AG10803 (cell line): ENCODE measurements around the gene KRT4.

ENCODE experiments used
- DNase-seq: peaks from one replicate; pipeline ENCODE4 v3.0.0; 2010; ENCODE audit warnings: low read depth
- H3K4me3 ChIP-seq: 2 replicates; pipeline ENCODE4 v1.5.1; 2011; ENCODE audit warnings: mild to moderate bottlenecking, low read length, control low read depth
- TF ChIP-seq, protein P1 (sequence below): conservative IDR thresholded peaks from 2 replicates; pipeline ENCODE4 v1.5.1; 2011; ENCODE audit warnings: mild to moderate bottlenecking, low read length, control low read depth, inconsistent platforms

The KRT4 gene

DNA sequence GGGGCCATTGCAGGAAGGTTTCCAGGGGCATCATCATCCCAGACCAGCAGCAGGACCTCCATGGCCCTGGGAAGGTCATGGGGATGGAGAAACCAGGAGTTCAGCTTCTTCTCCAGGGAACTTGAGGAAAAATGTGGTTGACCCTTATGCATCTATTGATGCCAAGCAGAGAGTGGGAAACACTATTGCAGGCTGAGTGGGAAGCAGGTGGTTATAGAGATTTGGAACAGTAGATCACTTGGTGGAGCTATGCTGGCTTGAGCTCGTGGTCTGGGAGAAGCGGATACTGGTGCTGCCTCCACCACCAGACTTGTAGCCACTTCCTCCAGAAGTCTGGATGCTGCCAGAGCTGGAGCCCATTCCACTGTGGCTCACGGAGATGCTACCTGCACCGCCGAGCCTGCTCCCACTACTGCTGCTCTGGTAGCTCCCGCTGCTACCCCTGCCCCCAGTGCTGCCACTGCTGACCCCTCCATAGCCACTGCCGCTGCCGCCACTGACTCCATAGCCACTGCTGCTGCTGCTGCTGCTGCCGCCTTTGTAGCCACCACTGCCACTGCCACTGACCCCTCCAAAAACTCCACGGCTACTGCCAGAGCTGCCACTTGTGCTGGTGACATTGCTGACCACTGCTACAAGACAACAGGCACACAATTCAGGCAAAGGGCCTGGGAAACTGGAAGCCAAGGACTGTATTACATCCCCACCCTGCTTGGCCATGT is 45.3 kb downstream of the KRT4 start:
- H3K4me3 ChIP-seq: no peak overlapping the region
- TF ChIP-seq, protein P1, sequence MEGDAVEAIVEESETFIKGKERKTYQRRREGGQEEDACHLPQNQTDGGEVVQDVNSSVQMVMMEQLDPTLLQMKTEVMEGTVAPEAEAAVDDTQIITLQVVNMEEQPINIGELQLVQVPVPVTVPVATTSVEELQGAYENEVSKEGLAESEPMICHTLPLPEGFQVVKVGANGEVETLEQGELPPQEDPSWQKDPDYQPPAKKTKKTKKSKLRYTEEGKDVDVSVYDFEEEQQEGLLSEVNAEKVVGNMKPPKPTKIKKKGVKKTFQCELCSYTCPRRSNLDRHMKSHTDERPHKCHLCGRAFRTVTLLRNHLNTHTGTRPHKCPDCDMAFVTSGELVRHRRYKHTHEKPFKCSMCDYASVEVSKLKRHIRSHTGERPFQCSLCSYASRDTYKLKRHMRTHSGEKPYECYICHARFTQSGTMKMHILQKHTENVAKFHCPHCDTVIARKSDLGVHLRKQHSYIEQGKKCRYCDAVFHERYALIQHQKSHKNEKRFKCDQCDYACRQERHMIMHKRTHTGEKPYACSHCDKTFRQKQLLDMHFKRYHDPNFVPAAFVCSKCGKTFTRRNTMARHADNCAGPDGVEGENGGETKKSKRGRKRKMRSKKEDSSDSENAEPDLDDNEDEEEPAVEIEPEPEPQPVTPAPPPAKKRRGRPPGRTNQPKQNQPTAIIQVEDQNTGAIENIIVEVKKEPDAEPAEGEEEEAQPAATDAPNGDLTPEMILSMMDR: no peak
- DNase-seq: no peak

DNA sequence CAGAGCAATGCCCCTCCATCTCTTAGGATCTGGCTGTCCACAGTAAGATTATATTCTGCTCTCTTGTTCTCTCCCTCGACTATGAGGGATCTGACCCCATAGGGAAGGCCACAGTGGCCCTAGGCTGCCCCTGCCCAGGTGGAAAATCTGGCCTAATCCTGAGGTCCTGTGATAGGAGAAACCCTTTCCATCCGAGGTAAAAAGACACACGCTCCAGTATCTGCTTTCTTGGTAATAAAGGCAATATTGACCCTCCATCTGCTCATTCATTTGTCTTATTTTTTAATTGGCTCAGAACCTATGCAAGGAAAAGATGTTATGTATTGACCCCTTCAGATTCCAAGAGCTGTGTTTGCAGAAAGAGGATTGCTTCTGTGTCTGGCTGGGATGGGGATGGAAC is 46.5 kb downstream of the KRT4 start:
- TF ChIP-seq, protein P1: no peak
- no peak for DNase-seq
- H3K4me3 ChIP-seq: no peak overlapping the region

DNA sequence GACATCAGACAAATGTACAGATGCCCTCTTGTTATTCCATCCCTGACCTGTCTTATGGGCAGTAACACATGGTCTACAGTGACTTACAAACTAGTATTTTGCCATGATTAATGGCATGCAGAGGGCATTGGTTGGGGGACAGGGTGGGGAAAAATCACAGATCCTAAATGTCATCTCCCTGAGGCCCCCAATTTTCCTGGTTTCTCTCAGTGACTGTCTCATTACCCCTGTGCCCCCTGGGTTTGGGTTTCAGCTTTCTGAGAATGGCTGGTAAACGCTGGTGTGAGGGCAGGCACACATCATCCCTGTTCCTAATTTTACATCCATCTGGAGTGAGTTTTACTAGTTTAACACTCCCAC is 46.9 kb downstream of the KRT4 start:
- TF ChIP-seq, protein P1: no peak
- H3K4me3 ChIP-seq: no peak overlapping the region
- DNase-seq: no peak

DNA sequence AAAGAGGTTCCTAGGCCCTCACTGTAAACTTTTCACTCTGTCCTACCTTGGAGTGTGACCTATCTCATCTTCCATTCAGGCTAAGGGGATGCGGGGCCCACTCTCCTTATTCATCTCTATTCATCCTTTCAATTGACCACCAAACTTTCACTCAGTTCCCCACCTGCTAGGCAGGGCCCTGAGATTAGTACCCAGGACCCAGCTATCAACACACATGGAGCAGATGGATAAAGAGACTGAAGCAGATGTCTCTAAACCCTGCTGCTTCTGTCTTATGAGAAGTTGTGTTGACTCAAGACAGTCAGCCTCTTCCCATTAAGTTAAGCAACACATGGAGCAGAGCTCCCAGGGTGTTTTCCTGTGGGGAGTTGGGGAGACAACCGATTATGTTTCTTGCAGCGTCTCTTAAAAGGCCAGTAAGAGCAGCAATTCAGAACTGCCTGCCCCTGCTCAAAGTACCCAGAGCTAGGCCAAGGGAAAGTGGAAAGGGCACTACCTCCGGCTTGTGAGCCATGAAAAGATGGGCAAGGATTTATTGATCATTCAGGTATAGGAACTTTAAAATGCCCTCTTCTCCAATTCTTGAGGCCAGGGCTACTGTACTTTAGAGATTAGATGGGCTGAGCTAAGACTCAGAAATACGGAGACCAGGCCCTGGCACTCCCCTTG is 47.4 kb downstream of the KRT4 start:
- H3K4me3 ChIP-seq: no peak overlapping the region
- DNase-seq: no peak
- TF ChIP-seq, protein P1: no peak

DNA sequence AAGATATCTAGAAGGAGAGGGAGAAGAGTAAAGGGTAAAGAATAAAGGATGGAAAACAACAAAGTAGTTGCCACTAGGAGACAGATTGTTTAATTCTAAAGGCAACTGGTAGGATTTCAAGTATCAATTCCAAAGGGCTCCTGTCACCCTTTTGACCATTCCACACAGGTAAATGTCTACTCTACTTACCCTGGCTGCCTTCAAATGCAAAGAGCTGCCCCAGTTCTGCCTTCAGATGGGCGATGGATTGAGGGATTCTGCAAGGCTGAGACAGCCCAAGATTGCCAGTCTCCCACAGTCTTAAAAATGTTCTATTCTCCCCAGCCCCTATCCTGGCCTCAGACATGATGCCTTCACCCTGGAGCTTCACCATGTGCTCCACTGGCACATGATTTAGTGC is 48.2 kb downstream of the KRT4 start:
- no peak for DNase-seq
- H3K4me3 ChIP-seq: no peak overlapping the region
- TF ChIP-seq, protein P1: no peak

DNA sequence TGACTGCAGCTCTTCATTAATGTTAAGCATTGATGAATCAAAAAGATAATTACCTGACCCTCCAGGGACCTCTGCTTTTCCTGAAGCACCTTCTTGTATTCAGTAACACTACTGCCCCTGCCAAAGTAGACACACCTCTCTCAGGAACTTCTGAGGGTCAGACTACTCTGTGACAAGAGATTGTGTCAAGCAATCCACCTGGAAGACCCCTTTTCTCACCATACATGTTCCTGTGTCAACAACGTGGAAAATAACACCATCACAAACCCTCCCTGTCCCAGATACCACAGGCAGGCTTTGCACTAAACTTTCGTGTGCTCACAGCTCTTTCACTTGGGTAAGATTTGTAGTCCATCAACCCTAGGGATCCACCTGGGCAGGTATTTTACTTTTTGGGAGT is 49.9 kb downstream of the KRT4 start:
- no peak overlapping the region for H3K4me3 ChIP-seq
- no peak for DNase-seq
- TF ChIP-seq, protein P1: no peak

DNA sequence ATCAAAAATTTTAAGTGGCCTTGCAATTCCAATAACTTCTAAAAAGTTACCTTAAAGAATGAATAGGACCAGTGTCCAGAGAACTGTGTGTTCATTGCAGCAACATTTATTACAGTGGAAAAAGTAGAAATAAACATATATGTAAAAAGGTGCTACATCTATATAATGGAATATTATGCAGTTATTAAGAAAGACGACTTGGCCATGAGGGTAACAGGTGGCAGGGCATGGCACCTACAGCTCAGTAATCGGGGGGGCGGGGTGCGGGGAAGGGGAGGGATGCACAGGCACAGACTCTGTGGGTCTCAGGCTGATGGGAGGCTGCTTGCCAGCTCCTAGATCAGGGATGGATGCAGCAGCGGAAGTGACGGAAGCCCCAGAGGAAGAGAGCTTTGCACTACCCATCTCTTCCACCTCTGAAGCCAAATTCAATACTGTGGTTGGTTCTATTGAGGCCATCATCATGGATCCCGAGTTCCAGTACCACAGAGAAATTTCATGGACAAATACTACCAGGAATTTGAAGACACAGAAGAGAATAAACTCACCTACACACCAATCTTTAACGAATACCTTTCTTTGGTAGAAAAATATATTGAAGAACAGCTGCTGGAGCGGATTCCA is 50.8 kb downstream of the KRT4 start:
- no peak for DNase-seq
- H3K4me3 ChIP-seq: no peak overlapping the region
- TF ChIP-seq, protein P1: no peak
